GM12878 (cell line): ENCODE measurements around the gene C2CD4D. TPM values are rescaled to one million over a fixed set of nuclear protein-coding genes. Genes with fewer than 3 reads are reported as not detected.

Experiments used
- ATAC-seq: fragments of 200-7000 bp; cut with Tn5 transposase; 3 replicates; pipeline ENCODE4 v1.9.1; 2020; ENCODE audit warnings: mild to moderate bottlenecking, moderate library complexity
- BruUV-seq: library from RNA; stranded (reverse); fragments of 400-500 nt; replicated peaks from 2 replicates; lab custom pipeline; 2021; lab: Mats Ljungman, UMichigan
- CTCF ChIA-PET: fragments of 300-600 bp; sonication (Branson Sonifier 250); formaldehyde crosslinking; extraction: SDS; loops from one replicate; lab custom pipeline; 2021; ENCODE audit warnings: inconsistent platforms; lab: Yijun Ruan, JAX
- POLR2A ChIA-PET: fragments of 350-600 bp; formaldehyde crosslinking; extraction: SDS; loops from one replicate; lab custom pipeline; 2021; ENCODE audit warnings: inconsistent platforms; lab: Charles Lee
- RAD21 ChIA-PET: fragments of 300-600 bp; sonication (Branson Sonifier 250); formaldehyde crosslinking; loops from one replicate; lab custom pipeline; 2023; ENCODE audit warnings: antibody characterized with exemption; ENCODE audit not compliant: unreplicated experiment; lab: Charles Lee
- SMC1A ChIA-PET: fragments of 300-600 bp; sonication (Branson Sonifier 250); formaldehyde crosslinking; loops from one replicate; lab custom pipeline; 2023; ENCODE audit not compliant: unreplicated experiment, uncharacterized antibody; lab: Charles Lee
- DNase-seq: peaks from one replicate; pipeline ENCODE4 v3.0.0-alpha.2; 2011; ENCODE audit warnings: low read depth, low spot score
- FAIRE-seq: peaks from 3 replicates; lab custom pipeline; 2011; peaks lifted over from hg19 to GRCh38; lab: Jason Lieb, UNC
- H2AFZ ChIP-seq: 2 replicates; pipeline ENCODE4 v1.6.0; 2011; ENCODE audit warnings: low read depth, low read length, control low read depth; ENCODE audit not compliant: control insufficient read depth
- H3K27ac ChIP-seq: 2 replicates; pipeline ENCODE4 v1.5.1; 2011; ENCODE audit warnings: control low read depth; ENCODE audit not compliant: control insufficient read depth, insufficient read depth
- H3K27me3 ChIP-seq, 2 experiments: replicated peaks in 1 of 2; 2 replicates each; pipeline versions ENCODE4 v1.6.0 to v1.6.1; 2011; ENCODE audit warnings: low read length in 1 of 2; ENCODE audit not compliant: control insufficient read depth in 2 of 2, insufficient read depth in 2 of 2
- H3K36me3 ChIP-seq, 2 experiments: 2 replicates each; pipeline ENCODE4 v1.5.1; 2011; ENCODE audit warnings: low read length in 1 of 2; ENCODE audit not compliant: control insufficient read depth in 2 of 2, insufficient read depth in 2 of 2
- H3K4me1 ChIP-seq: 2 replicates; pipeline ENCODE4 v1.6.1; 2011; ENCODE audit warnings: mild to moderate bottlenecking, low read length, moderate library complexity, mixed read lengths; ENCODE audit not compliant: control insufficient read depth, insufficient read depth
- H3K4me2 ChIP-seq: 2 replicates; pipeline ENCODE4 v1.6.0; 2011; ENCODE audit warnings: control low read depth; ENCODE audit not compliant: control insufficient read depth, insufficient read depth
- H3K4me3 ChIP-seq: fragments of 200-600 bp; sonication (generic); 2 replicates; pipeline ENCODE4 v1.5.1; 2016
- H3K79me2 ChIP-seq: 2 replicates; pipeline ENCODE4 v1.6.0; 2011; ENCODE audit warnings: low read length; ENCODE audit not compliant: control insufficient read depth, insufficient read depth
- H3K9ac ChIP-seq: 2 replicates; pipeline ENCODE4 v1.8.0; 2011; ENCODE audit warnings: low read length, control low read depth, mixed read lengths; ENCODE audit not compliant: control insufficient read depth, insufficient read depth
- H3K9me3 ChIP-seq: replicated peaks from 3 replicates; pipeline ENCODE4 v1.5.1; 2011; ENCODE audit warnings: mild to moderate bottlenecking, low read length; ENCODE audit not compliant: control insufficient read depth, insufficient read depth
- H4K20me1 ChIP-seq: 2 replicates; pipeline ENCODE4 v1.6.0; 2011; ENCODE audit not compliant: control insufficient read depth, insufficient read depth
- CBX3 ChIP-seq: fragments of 200-600 bp; sonication (generic); IDR thresholded peaks from 2 replicates; pipeline ENCODE4 v1.6.1; 2016; ENCODE audit warnings: low read depth, borderline replicate concordance
- CBX5 ChIP-seq: sonication (generic); IDR thresholded peaks from 2 replicates; pipeline ENCODE4 v1.6.1; 2016; ENCODE audit warnings: low read depth, moderate library complexity, mild to moderate bottlenecking, inconsistent platforms
- FOXM1 ChIP-seq: IDR thresholded peaks from 2 replicates; pipeline ENCODE4 v1.6.1; 2012; ENCODE audit warnings: low read depth, mild to moderate bottlenecking, inconsistent platforms, low read length, moderate library complexity
- SIX5 ChIP-seq: IDR thresholded peaks from 2 replicates; pipeline ENCODE4 v1.6.1; 2011; ENCODE audit warnings: mild to moderate bottlenecking, low read depth, low read length, moderate library complexity; ENCODE audit not compliant: severe bottlenecking
- SUZ12 ChIP-seq: fragments of 200-600 bp; sonication (generic); IDR thresholded peaks from one replicate; pipeline ENCODE4 v1.6.1; 2018; ENCODE audit warnings: antibody characterized with exemption, mild to moderate bottlenecking; ENCODE audit not compliant: unreplicated experiment
- YY1 ChIP-seq: IDR thresholded peaks from 2 replicates; pipeline ENCODE4 v1.6.1; 2011; ENCODE audit warnings: low read depth, mild to moderate bottlenecking, low read length
- ZNF274 ChIP-seq: IDR thresholded peaks from one replicate; pipeline ENCODE4 v1.8.0; 2011; ENCODE audit not compliant: insufficient read length, insufficient read depth
- WGBS: methylation state at CpG from one replicate; pipeline ENCODE4 v1.1.6; 2016; ENCODE audit warnings: low lambda C conversion rate; ENCODE audit not compliant: insufficient replicate concordance, insufficient coverage; ENCODE audit errors: missing lambda C conversion rate; 5-methylcytosine and 5-hydroxymethylcytosine counted together
- in situ Hi-C: fragments of 300-500 bp; cut with MboI; formaldehyde crosslinking; loops from 9 replicates; pipeline ENCODE4 v1.14.3; 2018; ENCODE audit warnings: mixed read lengths
- intact Hi-C: fragments of 100-400 bp; cut with micrococcal nuclease; formaldehyde crosslinking; loops from one replicate; pipeline ENCODE4 v1.14.2; 2022; ENCODE audit not compliant: unreplicated experiment
- polyA plus RNA-seq, 11 experiments: library from polyadenylated mRNA; depleted of rRNA in 4 of 11; unstranded in 6 of 11; stranded (reverse) in 5 of 11; fragments of >200 nt; fragmentation: Nextera tagmentation in 4 of 11; fragmentation: Illumina TruSeq in 1 of 11; extraction: Ambion mirVana in 4 of 11; extraction: Trizol in 1 of 11; gene quantifications; 1 replicate in 1 of 11; 2 replicates in 10 of 11; pipeline versions ENCODE4 v1.2.1 to v1.2.3, GENCODE V29; 2011 to 2016; ENCODE audit warnings: inconsistent platforms in 2 of 11, missing spikeins in 2 of 11, low read depth in 1 of 11
- total RNA-seq, 4 experiments: library from RNA; depleted of rRNA in 3 of 4; stranded (reverse); fragments of >200 nt in 3 of 4; fragmentation: Illumina TruSeq in 1 of 4; extraction: Trizol in 1 of 4; gene quantifications; 2 replicates each; pipeline versions ENCODE4 v1.2.1 to v1.2.3, GENCODE V29; 2013 to 2021
- TF ChIP-seq, protein P1 (sequence below): IDR thresholded peaks from 2 replicates; pipeline ENCODE4 v1.6.1; 2012; ENCODE audit warnings: low read depth, low read length, improper control_type of control experiment

The C2CD4D gene
- total and polyA plus RNA-seq, 10 of the 15 experiments (the other 5 are each of a cell fraction or from before 2014, with no cell fraction given) = 0.03 to 0.67 (median 0.13) TPM; not detected in 4

- no TSS peak for BruUV-seq
- peaks cover 6% of the 10 kb centered on the region; the same call in 1 of the 2 replicates for H3K4me1 ChIP-seq
- no peak for DNase-seq
- in situ Hi-C loops (no loop called here), intact Hi-C loops (no loop called here)
- FAIRE-seq = no peak
- SMC1A ChIA-PET = interaction anchor here (1.4 kb wide), 1 partner anchor 34 kb away, joined by 4 read pairs; no protein-coding TSS in a partner anchor
- H3K9me3 ChIP-seq = no peaks in the 10 kb centered on the region
- POLR2A ChIA-PET = interaction anchor here (0.6 kb wide), 1 partner anchor 40 kb away, joined by 3 read pairs; no protein-coding TSS in a partner anchor
- RAD21 ChIA-PET = no interaction called here
- H3K36me3 ChIP-seq = no peaks in the 10 kb centered on the region
- peaks cover 0 to 11% of the 10 kb centered on the region in 2 experiments; a peak in 2 of 4 replicates for H3K27me3 ChIP-seq
- TF ChIP-seq ZNF274 = no peak
- TF ChIP-seq CBX3 = no peak
- TF ChIP-seq FOXM1 = no peak
- TF ChIP-seq, protein P1, sequence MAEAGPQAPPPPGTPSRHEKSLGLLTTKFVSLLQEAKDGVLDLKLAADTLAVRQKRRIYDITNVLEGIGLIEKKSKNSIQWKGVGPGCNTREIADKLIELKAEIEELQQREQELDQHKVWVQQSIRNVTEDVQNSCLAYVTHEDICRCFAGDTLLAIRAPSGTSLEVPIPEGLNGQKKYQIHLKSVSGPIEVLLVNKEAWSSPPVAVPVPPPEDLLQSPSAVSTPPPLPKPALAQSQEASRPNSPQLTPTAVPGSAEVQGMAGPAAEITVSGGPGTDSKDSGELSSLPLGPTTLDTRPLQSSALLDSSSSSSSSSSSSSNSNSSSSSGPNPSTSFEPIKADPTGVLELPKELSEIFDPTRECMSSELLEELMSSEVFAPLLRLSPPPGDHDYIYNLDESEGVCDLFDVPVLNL = no peak
- TF ChIP-seq CBX5 = no peak
- no peak for TF ChIP-seq SUZ12
- no peak for TF ChIP-seq SIX5
- no peak for TF ChIP-seq YY1
- no peak overlapping the region for H2AFZ ChIP-seq
- H3K79me2 ChIP-seq = no peaks in the 10 kb centered on the region
- no peak overlapping the region for H3K4me3 ChIP-seq
- 46% methylated on average over 7 of the region's 7 CpGs for WGBS
- no peak for ATAC-seq
- H3K27ac ChIP-seq = no peak overlapping the region
- no peak overlapping the region for H3K9ac ChIP-seq
- CTCF ChIA-PET = interaction anchor here (1.5 kb wide), 1 partner anchor 12 kb away, joined by 4 read pairs; no protein-coding TSS in a partner anchor
- H3K4me2 ChIP-seq = no peak overlapping the region
- H4K20me1 ChIP-seq = no peaks in the 10 kb centered on the region
These were observed 37.8 kb downstream of the C2CD4D start for GRCh38 chr1:151801846-151802245.
